GM12878 (cell line): ENCODE results near the gene TTLL12. TPM values are rescaled to one million over a fixed set of nuclear protein-coding genes. Genes with fewer than 3 reads are reported as not detected.

Experiments
- ATAC-seq: fragments of 200-7000 bp; cut with Tn5 transposase; 3 replicates; pipeline ENCODE4 v1.9.1; 2020; ENCODE audit warnings: mild to moderate bottlenecking, moderate library complexity
- BruUV-seq: library from RNA; stranded (reverse); fragments of 400-500 nt; replicated peaks from 2 replicates; lab custom pipeline; 2021; lab: Mats Ljungman, UMichigan
- CTCF ChIA-PET: fragments of 300-600 bp; sonication (Branson Sonifier 250); formaldehyde crosslinking; extraction: SDS; loops from one replicate; lab custom pipeline; 2021; ENCODE audit warnings: inconsistent platforms; lab: Yijun Ruan, JAX
- POLR2A ChIA-PET: fragments of 350-600 bp; formaldehyde crosslinking; extraction: SDS; loops from one replicate; lab custom pipeline; 2021; ENCODE audit warnings: inconsistent platforms; lab: Charles Lee
- RAD21 ChIA-PET: fragments of 300-600 bp; sonication (Branson Sonifier 250); formaldehyde crosslinking; loops from one replicate; lab custom pipeline; 2023; ENCODE audit warnings: antibody characterized with exemption; ENCODE audit not compliant: unreplicated experiment; lab: Charles Lee
- SMC1A ChIA-PET: fragments of 300-600 bp; sonication (Branson Sonifier 250); formaldehyde crosslinking; loops from one replicate; lab custom pipeline; 2023; ENCODE audit not compliant: unreplicated experiment, uncharacterized antibody; lab: Charles Lee
- DNase-seq: peaks from one replicate; pipeline ENCODE4 v3.0.0-alpha.2; 2011; ENCODE audit warnings: low read depth, low spot score
- FAIRE-seq: peaks from 3 replicates; lab custom pipeline; 2011; peaks lifted over from hg19 to GRCh38; lab: Jason Lieb, UNC
- H2AFZ ChIP-seq: 2 replicates; pipeline ENCODE4 v1.6.0; 2011; ENCODE audit warnings: low read depth, low read length, control low read depth; ENCODE audit not compliant: control insufficient read depth
- H3K27ac ChIP-seq: 2 replicates; pipeline ENCODE4 v1.5.1; 2011; ENCODE audit warnings: control low read depth; ENCODE audit not compliant: control insufficient read depth, insufficient read depth
- H3K27me3 ChIP-seq, 2 experiments: replicated peaks in 1 of 2; 2 replicates each; pipeline versions ENCODE4 v1.6.0 to v1.6.1; 2011; ENCODE audit warnings: low read length in 1 of 2; ENCODE audit not compliant: control insufficient read depth in 2 of 2, insufficient read depth in 2 of 2
- H3K36me3 ChIP-seq, 2 experiments: 2 replicates each; pipeline ENCODE4 v1.5.1; 2011; ENCODE audit warnings: low read length in 1 of 2; ENCODE audit not compliant: control insufficient read depth in 2 of 2, insufficient read depth in 2 of 2
- H3K4me1 ChIP-seq: 2 replicates; pipeline ENCODE4 v1.6.1; 2011; ENCODE audit warnings: mild to moderate bottlenecking, low read length, moderate library complexity, mixed read lengths; ENCODE audit not compliant: control insufficient read depth, insufficient read depth
- H3K4me2 ChIP-seq: 2 replicates; pipeline ENCODE4 v1.6.0; 2011; ENCODE audit warnings: control low read depth; ENCODE audit not compliant: control insufficient read depth, insufficient read depth
- H3K4me3 ChIP-seq: fragments of 200-600 bp; sonication (generic); 2 replicates; pipeline ENCODE4 v1.5.1; 2016
- H3K79me2 ChIP-seq: 2 replicates; pipeline ENCODE4 v1.6.0; 2011; ENCODE audit warnings: low read length; ENCODE audit not compliant: control insufficient read depth, insufficient read depth
- H3K9ac ChIP-seq: 2 replicates; pipeline ENCODE4 v1.8.0; 2011; ENCODE audit warnings: low read length, control low read depth, mixed read lengths; ENCODE audit not compliant: control insufficient read depth, insufficient read depth
- H3K9me3 ChIP-seq: replicated peaks from 3 replicates; pipeline ENCODE4 v1.5.1; 2011; ENCODE audit warnings: mild to moderate bottlenecking, low read length; ENCODE audit not compliant: control insufficient read depth, insufficient read depth
- H4K20me1 ChIP-seq: 2 replicates; pipeline ENCODE4 v1.6.0; 2011; ENCODE audit not compliant: control insufficient read depth, insufficient read depth
- CHD2 ChIP-seq: IDR thresholded peaks from 2 replicates; pipeline ENCODE4 v1.6.1; 2011; ENCODE audit warnings: low read depth, low read length, improper control_type of control experiment, borderline replicate concordance
- DPF2 ChIP-seq: fragments of 450-650 bp; IDR thresholded peaks from 2 replicates; pipeline ENCODE4 v1.6.1; 2017; ENCODE audit warnings: mild to moderate bottlenecking
- FOS ChIP-seq: IDR thresholded peaks from 3 replicates; pipeline ENCODE4 v1.6.1; 2011; ENCODE audit warnings: borderline replicate concordance; ENCODE audit not compliant: insufficient read length; ENCODE audit errors: extremely low read depth
- FOXM1 ChIP-seq: IDR thresholded peaks from 2 replicates; pipeline ENCODE4 v1.6.1; 2012; ENCODE audit warnings: low read depth, mild to moderate bottlenecking, inconsistent platforms, low read length, moderate library complexity
- KAT2A ChIP-seq: conservative IDR thresholded peaks from 2 replicates; pipeline ENCODE4 v1.6.1; 2011; ENCODE audit warnings: low read depth, low read length; ENCODE audit not compliant: control insufficient read depth
- NFXL1 ChIP-seq: fragments of 450-650 bp; IDR thresholded peaks from 2 replicates; pipeline ENCODE4 v1.6.1; 2017; ENCODE audit warnings: antibody characterized with exemption, mild to moderate bottlenecking, borderline replicate concordance
- PAX8 ChIP-seq: fragments of 450-650 bp; IDR thresholded peaks from 2 replicates; pipeline ENCODE4 v1.6.1; 2017; ENCODE audit warnings: mild to moderate bottlenecking, moderate library complexity
- PML ChIP-seq: IDR thresholded peaks from 2 replicates; pipeline ENCODE4 v1.6.1; 2012; ENCODE audit warnings: low read length, inconsistent platforms
- POLR2AphosphoS2 ChIP-seq: IDR thresholded peaks from 2 replicates; pipeline ENCODE4 v1.6.1; 2011; ENCODE audit warnings: low read depth, mild to moderate bottlenecking, low read length, improper control_type of control experiment, moderate library complexity
- SMARCA5 ChIP-seq: fragments of 450-650 bp; IDR thresholded peaks from 2 replicates; pipeline ENCODE4 v1.6.1; 2017; ENCODE audit warnings: mild to moderate bottlenecking
- STAT1 ChIP-seq: fragments of 450-650 bp; conservative IDR thresholded peaks from 2 replicates; pipeline ENCODE4 v1.6.1; 2014; ENCODE audit warnings: antibody characterized with exemption, mild to moderate bottlenecking
- ZSCAN29 ChIP-seq: fragments of 450-650 bp; IDR thresholded peaks from 2 replicates; pipeline ENCODE4 v1.6.1; 2017; ENCODE audit warnings: mild to moderate bottlenecking, moderate library complexity
- WGBS: methylation state at CpG from one replicate; pipeline ENCODE4 v1.1.6; 2016; ENCODE audit warnings: low lambda C conversion rate; ENCODE audit not compliant: insufficient replicate concordance, insufficient coverage; ENCODE audit errors: missing lambda C conversion rate; 5-methylcytosine and 5-hydroxymethylcytosine counted together
- in situ Hi-C: fragments of 300-500 bp; cut with MboI; formaldehyde crosslinking; loops from 9 replicates; pipeline ENCODE4 v1.14.3; 2018; ENCODE audit warnings: mixed read lengths
- intact Hi-C: fragments of 100-400 bp; cut with micrococcal nuclease; formaldehyde crosslinking; loops from one replicate; pipeline ENCODE4 v1.14.2; 2022; ENCODE audit not compliant: unreplicated experiment
- polyA plus RNA-seq, 11 experiments: library from polyadenylated mRNA; depleted of rRNA in 4 of 11; unstranded in 6 of 11; stranded (reverse) in 5 of 11; fragments of >200 nt; fragmentation: Nextera tagmentation in 4 of 11; fragmentation: Illumina TruSeq in 1 of 11; extraction: Ambion mirVana in 4 of 11; extraction: Trizol in 1 of 11; gene quantifications; 1 replicate in 1 of 11; 2 replicates in 10 of 11; pipeline versions ENCODE4 v1.2.1 to v1.2.3, GENCODE V29; 2011 to 2016; ENCODE audit warnings: inconsistent platforms in 2 of 11, missing spikeins in 2 of 11, low read depth in 1 of 11
- total RNA-seq, 4 experiments: library from RNA; depleted of rRNA in 3 of 4; stranded (reverse); fragments of >200 nt in 3 of 4; fragmentation: Illumina TruSeq in 1 of 4; extraction: Trizol in 1 of 4; gene quantifications; 2 replicates each; pipeline versions ENCODE4 v1.2.1 to v1.2.3, GENCODE V29; 2013 to 2021
- TF ChIP-seq, protein P1 (sequence below): fragments of 450-650 bp; IDR thresholded peaks from 2 replicates; pipeline ENCODE4 v1.6.1; 2018; ENCODE audit warnings: mild to moderate bottlenecking, low read depth, moderate library complexity; ENCODE audit not compliant: partially characterized antibody
- TF ChIP-seq, protein P2 (sequence below): fragments of 450-650 bp; formaldehyde crosslinking; IDR thresholded peaks from 2 replicates; pipeline ENCODE4 v1.4.0; 2022; ENCODE audit warnings: mild to moderate bottlenecking, moderate library complexity
- TF ChIP-seq, protein P3 (sequence below): fragments of 450-650 bp; IDR thresholded peaks from 2 replicates; pipeline ENCODE4 v1.6.1; 2017; ENCODE audit warnings: low read depth, mild to moderate bottlenecking, moderate library complexity
- TF ChIP-seq, protein P4 (sequence below): fragments of 450-650 bp; IDR thresholded peaks from 2 replicates; pipeline ENCODE4 v1.6.1; 2014; ENCODE audit warnings: mild to moderate bottlenecking

TTLL12 gene
- total and polyA plus RNA-seq, 10 of the 15 experiments (the other 5 are each of a cell fraction or from before 2014, with no cell fraction given): 1.00 to 89.8 (median 38.5) TPM

DNA sequence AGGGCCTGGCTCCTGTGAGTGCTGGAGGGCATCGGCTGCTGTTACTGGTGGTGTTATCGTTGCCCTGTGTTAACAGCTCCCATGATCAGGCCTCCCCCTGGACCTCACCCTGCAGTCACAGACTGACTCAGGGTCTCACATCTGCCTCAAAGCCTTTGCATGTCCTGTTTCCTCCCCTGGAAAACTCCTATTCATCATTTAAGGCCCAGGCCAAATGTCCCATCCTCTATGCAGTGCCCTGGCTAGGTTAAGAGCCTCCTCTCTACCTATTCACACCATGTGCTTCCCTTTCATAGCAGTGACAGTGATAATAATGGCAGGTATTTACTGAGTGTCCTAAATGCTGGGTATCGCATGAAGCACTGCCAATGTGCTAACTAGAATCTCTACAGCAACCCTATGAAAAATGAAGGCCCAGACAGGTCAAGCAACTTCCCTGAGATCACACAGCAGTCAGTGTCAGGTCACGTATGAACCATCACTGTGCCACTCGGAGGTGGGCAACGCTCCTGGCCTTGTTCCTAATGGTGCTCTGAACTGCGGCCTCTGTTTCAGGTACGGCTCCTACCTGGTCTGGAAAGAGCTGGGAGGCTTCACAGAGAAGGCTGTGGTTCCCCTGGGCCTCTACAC, 26.3 kb downstream of the TTLL12 start:
- no peak for FAIRE-seq
- in situ Hi-C loops: no loop called here
- H3K4me2 ChIP-seq: no peak overlapping the region
- no peak for DNase-seq
- H3K9me3 ChIP-seq: no peaks in the 10 kb centered on the region
- ChIA-PET CTCF (interaction anchor here (0.7 kb wide), 1 partner anchor 26 kb away, joined by 3 read pairs; the partner anchor contains the start of gene TTLL12), SMC1A (interaction anchor here (0.5 kb wide), 1 partner anchor 185 kb away, joined by 3 read pairs; no protein-coding TSS in a partner anchor), RAD21 (no interaction called here), POLR2A (no interaction called here)
- H3K27me3 ChIP-seq: no peaks in the 10 kb centered on the region; a peak in 1 of 4 replicates
- H3K4me1 ChIP-seq: no peaks in the 10 kb centered on the region; the same call in 1 of the 2 replicates
- H4K20me1 ChIP-seq: no peaks in the 10 kb centered on the region
- no peaks in the 10 kb centered on the region for H3K36me3 ChIP-seq
- whole genome bisulfite sequencing: 97% methylated on average over 8 of the region's 8 CpGs
- intact Hi-C loops: no loop called here
- no peak for ATAC-seq
- BruUV-seq: no TSS peak
- no peak overlapping the region for H2AFZ ChIP-seq
- H3K79me2 ChIP-seq: no peaks in the 10 kb centered on the region
- H3K27ac ChIP-seq: no peak overlapping the region
- no peak overlapping the region for H3K9ac ChIP-seq
- no peak overlapping the region for H3K4me3 ChIP-seq
- TF ChIP-seq, protein P1, sequence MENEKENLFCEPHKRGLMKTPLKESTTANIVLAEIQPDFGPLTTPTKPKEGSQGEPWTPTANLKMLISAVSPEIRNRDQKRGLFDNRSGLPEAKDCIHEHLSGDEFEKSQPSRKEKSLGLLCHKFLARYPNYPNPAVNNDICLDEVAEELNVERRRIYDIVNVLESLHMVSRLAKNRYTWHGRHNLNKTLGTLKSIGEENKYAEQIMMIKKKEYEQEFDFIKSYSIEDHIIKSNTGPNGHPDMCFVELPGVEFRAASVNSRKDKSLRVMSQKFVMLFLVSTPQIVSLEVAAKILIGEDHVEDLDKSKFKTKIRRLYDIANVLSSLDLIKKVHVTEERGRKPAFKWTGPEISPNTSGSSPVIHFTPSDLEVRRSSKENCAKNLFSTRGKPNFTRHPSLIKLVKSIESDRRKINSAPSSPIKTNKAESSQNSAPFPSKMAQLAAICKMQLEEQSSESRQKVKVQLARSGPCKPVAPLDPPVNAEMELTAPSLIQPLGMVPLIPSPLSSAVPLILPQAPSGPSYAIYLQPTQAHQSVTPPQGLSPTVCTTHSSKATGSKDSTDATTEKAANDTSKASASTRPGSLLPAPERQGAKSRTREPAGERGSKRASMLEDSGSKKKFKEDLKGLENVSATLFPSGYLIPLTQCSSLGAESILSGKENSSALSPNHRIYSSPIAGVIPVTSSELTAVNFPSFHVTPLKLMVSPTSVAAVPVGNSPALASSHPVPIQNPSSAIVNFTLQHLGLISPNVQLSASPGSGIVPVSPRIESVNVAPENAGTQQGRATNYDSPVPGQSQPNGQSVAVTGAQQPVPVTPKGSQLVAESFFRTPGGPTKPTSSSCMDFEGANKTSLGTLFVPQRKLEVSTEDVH: no peak
- TF ChIP-seq FOXM1 (no peak), STAT1 (no peak), ZSCAN29 (no peak), CHD2 (no peak), PML (no peak), FOS (no peak), KAT2A (no peak), DPF2 (no peak), PAX8 (no peak), POLR2AphosphoS2 (no peak), SMARCA5 (no peak), NFXL1 (no peak)
- TF ChIP-seq, protein P2, sequence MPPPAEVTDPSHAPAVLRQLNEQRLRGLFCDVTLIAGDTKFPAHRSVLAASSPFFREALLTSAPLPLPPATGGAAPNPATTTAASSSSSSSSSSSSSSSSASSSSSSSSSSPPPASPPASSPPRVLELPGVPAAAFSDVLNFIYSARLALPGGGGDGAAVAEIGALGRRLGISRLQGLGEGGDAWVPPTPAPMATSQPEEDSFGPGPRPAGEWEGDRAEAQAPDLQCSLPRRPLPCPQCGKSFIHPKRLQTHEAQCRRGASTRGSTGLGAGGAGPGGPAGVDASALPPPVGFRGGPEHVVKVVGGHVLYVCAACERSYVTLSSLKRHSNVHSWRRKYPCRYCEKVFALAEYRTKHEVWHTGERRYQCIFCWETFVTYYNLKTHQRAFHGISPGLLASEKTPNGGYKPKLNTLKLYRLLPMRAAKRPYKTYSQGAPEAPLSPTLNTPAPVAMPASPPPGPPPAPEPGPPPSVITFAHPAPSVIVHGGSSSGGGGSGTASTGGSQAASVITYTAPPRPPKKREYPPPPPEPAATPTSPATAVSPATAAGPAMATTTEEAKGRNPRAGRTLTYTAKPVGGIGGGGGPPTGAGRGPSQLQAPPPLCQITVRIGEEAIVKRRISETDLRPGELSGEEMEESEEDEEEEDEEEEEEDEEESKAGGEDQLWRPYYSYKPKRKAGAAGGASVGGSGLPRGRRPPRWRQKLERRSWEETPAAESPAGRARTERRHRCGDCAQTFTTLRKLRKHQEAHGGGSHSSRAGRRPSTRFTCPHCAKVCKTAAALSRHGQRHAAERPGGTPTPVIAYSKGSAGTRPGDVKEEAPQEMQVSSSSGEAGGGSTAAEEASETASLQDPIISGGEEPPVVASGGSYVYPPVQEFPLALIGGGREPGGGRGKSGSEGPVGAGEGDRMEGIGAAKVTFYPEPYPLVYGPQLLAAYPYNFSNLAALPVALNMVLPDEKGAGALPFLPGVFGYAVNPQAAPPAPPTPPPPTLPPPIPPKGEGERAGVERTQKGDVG (CRISPR knock-in tag): no peak
- TF ChIP-seq, protein P3, sequence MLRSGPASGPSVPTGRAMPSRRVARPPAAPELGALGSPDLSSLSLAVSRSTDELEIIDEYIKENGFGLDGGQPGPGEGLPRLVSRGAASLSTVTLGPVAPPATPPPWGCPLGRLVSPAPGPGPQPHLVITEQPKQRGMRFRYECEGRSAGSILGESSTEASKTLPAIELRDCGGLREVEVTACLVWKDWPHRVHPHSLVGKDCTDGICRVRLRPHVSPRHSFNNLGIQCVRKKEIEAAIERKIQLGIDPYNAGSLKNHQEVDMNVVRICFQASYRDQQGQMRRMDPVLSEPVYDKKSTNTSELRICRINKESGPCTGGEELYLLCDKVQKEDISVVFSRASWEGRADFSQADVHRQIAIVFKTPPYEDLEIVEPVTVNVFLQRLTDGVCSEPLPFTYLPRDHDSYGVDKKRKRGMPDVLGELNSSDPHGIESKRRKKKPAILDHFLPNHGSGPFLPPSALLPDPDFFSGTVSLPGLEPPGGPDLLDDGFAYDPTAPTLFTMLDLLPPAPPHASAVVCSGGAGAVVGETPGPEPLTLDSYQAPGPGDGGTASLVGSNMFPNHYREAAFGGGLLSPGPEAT: no peak
- TF ChIP-seq, protein P4, sequence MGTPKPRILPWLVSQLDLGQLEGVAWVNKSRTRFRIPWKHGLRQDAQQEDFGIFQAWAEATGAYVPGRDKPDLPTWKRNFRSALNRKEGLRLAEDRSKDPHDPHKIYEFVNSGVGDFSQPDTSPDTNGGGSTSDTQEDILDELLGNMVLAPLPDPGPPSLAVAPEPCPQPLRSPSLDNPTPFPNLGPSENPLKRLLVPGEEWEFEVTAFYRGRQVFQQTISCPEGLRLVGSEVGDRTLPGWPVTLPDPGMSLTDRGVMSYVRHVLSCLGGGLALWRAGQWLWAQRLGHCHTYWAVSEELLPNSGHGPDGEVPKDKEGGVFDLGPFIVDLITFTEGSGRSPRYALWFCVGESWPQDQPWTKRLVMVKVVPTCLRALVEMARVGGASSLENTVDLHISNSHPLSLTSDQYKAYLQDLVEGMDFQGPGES: no peak
